ENCODE measurements around the gene EPSTI1.

EPSTI1 gene

DNA sequence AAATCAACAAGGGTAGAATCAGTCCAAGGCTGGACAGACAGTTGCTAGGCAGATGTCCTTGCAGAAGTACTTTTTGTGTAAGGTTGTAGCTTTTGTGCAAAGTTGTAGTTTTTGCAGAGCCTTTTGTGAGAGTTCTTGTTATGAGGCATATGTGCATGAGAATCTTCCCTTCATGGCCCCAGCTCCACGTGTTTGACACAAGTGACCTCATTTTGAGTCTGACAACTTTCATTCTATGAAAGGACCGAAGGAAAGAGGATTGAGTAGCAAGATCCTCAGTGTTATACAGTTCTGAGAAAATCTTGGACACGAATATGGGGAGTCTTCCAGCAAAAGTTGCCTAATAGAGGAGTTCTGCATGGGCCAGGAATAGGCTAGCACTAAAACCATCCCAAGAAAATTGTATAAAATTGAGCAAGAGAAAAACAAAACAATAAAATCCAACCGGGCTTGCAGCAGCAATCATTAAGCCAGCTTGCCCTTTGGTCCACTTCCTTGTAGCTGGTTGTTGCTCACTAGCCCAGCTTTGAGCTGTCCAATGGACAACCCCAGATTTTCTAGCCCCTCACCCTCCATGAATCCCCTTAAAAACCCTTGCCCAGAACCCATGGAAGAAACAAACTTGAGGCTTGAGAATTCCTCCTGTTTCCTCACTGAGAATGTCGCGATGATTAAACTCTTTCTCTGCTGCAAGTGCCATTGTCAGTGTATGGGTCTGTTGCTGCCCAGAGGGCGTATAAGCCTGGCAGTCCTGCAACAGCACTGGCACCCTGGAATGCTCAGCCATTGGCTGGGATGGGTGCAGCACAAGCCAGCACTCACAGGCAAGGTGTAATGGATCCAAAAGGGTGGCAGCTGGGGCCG lies 6.5 kb downstream of the EPSTI1 start:
- no peak for TF ChIP-seq CTCF (IDR thresholded peaks at IDR 0.05; ENCODE audit: control insufficient read depth, extremely low read depth, insufficient read depth)
- no peak for DNase-seq (ENCODE audit: low read depth)

GRCh38 chr13:42984691-42985090 lies 7.3 kb downstream of the EPSTI1 start:
- TF ChIP-seq CTCF (IDR thresholded peaks at IDR 0.05; ENCODE audit: control insufficient read depth, extremely low read depth, insufficient read depth): no peak

More for the DNA sequence above, 6.5 kb downstream of the EPSTI1 start:
- no peak overlapping the region for H3K4me3 ChIP-seq (ENCODE audit: low read depth, low read length)

GRCh38 chr13:42984026-42984425 lies 8.0 kb downstream of the EPSTI1 start:
- DNase-seq (ENCODE audit: low read depth): no peak
- H3K4me3 ChIP-seq (ENCODE audit: low read depth, low read length): no peak overlapping the region
- TF ChIP-seq CTCF (IDR thresholded peaks at IDR 0.05; ENCODE audit: control insufficient read depth, extremely low read depth, insufficient read depth): no peak

More at GRCh38 chr13:42984691-42985090, 7.3 kb downstream of the EPSTI1 start:
- H3K4me3 ChIP-seq (ENCODE audit: low read depth, low read length): no peak overlapping the region
- DNase-seq (ENCODE audit: low read depth): no peak

DNA sequence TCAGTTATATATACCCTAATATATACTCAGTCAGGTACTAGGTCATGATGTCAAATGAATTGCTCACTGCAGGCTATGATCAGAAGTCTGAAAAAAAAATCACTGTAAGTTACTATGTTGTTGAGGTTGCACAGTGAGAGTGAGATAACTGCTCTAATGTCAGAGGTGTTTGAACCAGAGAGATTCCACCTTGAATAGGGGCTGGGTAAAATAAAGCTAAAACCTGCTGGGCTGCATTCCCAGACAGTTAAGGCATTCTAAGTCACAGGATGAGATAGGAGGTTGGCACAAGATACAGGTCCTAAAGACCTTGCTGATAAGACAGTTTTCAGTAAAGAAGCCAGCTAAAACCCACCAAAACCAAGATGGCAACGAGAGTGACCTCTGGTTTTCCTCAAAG lies 10.2 kb downstream of the EPSTI1 start:
- no peak for TF ChIP-seq CTCF (IDR thresholded peaks at IDR 0.05; ENCODE audit: control insufficient read depth, extremely low read depth, insufficient read depth)
- H3K4me3 ChIP-seq (ENCODE audit: low read depth, low read length): no peak overlapping the region
- peak; percentile 34 for DNase-seq (ENCODE audit: low read depth)

GRCh38 chr13:42981317-42981716 lies 10.7 kb downstream of the EPSTI1 start:
- TF ChIP-seq CTCF (IDR thresholded peaks at IDR 0.05; ENCODE audit: control insufficient read depth, extremely low read depth, insufficient read depth): no peak
- DNase-seq (ENCODE audit: low read depth): no peak
- no peak overlapping the region for H3K4me3 ChIP-seq (ENCODE audit: low read depth, low read length)

DNA sequence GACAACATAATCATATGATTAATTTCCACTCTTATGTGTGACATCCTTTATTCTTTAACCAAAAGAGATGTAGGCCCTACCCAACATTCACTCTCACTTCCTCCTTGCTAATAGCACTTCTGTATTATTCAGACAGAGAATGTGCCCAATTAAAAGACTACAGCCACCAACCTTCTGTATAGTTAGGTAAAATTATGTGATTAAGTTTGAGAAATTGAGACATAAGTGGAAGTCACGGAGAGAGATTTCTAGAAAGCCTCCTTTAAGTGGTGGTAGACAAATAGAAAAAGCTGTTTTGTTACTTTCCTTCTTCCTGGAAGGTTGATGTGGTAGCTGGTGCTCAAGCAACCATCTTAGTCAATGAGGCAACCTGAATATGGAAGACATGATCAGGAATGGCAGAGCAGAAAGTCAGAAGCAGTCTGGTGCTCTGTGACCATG lies 14.8 kb downstream of the EPSTI1 start:
- DNase-seq (ENCODE audit: low read depth): no peak
- H3K4me3 ChIP-seq (ENCODE audit: low read depth, low read length): no peak overlapping the region
- no peak for TF ChIP-seq CTCF (IDR thresholded peaks at IDR 0.05; ENCODE audit: control insufficient read depth, extremely low read depth, insufficient read depth)

Measured in LNCaP clone FGC (cell line).